Measurements from ENCODE around the gene FRMD4A.

DNA sequence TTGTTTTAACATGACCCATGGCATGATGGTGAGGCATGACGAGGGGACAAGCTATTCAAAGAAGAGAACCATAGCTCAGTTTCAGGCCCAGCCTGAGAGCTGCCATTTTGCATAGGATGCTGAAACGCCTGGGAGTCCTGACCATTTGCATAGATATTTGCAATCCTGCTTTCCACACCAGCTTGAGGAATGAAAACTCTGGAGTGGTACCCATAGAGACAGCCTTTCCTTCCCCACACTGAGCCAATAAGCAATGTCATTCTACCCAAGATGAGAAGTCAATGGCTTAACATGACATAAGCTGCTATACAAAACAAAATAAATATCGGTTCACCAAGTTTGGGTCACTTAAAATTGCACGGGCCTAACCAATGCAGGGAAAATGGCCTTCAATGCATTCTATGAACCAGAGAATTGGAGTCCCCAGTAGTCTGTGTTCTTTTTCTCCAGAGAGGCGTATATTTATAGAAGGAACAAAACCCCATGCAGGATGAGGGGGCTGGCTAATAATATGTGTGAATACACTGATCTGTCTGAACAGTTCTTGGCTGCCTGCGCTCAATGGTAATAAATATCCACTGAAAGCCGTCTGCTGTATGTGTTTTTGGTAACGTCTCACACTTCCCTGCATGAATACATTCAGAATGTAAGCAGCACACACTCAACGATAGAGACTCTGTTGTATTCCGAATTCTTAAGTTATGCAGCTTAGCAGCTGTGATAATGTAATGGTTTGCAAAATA is 329.3 kb downstream of the FRMD4A start:
- TF ChIP-seq CTCF (IDR thresholded peaks at IDR 0.05): no peak
- TF ChIP-seq MAX (IDR thresholded peaks at IDR 0.05; ENCODE audit: low read depth): no peak
- no peak for TF ChIP-seq POLR2AphosphoS5 (IDR thresholded peaks at IDR 0.05; ENCODE audit: low read depth, low read length)
- TF ChIP-seq FOXJ3 (CRISPR knock-in tag; IDR thresholded peaks at IDR 0.05): no peak
- TF ChIP-seq SMC3 (IDR thresholded peaks at IDR 0.05; ENCODE audit: low read depth, low read length): no peak
- no peak for TF ChIP-seq SIN3A (IDR thresholded peaks at IDR 0.05; ENCODE audit: borderline replicate concordance, low read depth, low read length)
- TF ChIP-seq TCF12 (IDR thresholded peaks at IDR 0.05): no peak
- TF ChIP-seq RAD21 (IDR thresholded peaks at IDR 0.05; ENCODE audit: low read length): no peak
- no peak for TF ChIP-seq RCOR1 (IDR thresholded peaks at IDR 0.05; ENCODE audit: low read length)
- no peak for TF ChIP-seq FOSL2 (IDR thresholded peaks at IDR 0.05; ENCODE audit: borderline replicate concordance, low read depth)
- TF ChIP-seq MEF2A (IDR thresholded peaks at IDR 0.05; ENCODE audit: borderline replicate concordance, low read depth): no peak
